Lower leg skin (tissue), 4 donors: Measurements from ENCODE around the gene CLEC16A. TPM values are rescaled to one million over a fixed set of nuclear protein-coding genes. Genes with fewer than 3 reads are reported as not detected.

Experiments
- DNase-seq, 2 donors: peaks; one replicate each; pipeline ENCODE4 v3.0.0-alpha.2; 2019; ENCODE audit warnings: low spot score in 2 of 2
- H3K4me3 ChIP-seq: fragments of 200-600 bp; sonication (generic); 2 replicates; pipeline ENCODE4 v1.5.1; 2017; ENCODE audit warnings: mild to moderate bottlenecking, low read depth; ENCODE audit not compliant: poor library complexity, severe bottlenecking
- CTCF ChIP-seq, 3 donors: fragments of 450-650 bp; IDR thresholded peaks; one replicate each; pipeline ENCODE4 v1.5.1; 2016; ENCODE audit warnings: antibody characterized with exemption in 3 of 3, mild to moderate bottlenecking in 3 of 3, moderate library complexity in 2 of 3
- POLR2A ChIP-seq, 2 donors: fragments of 450-650 bp; IDR thresholded peaks; one replicate each; pipeline ENCODE4 v1.6.1; 2016 to 2017; ENCODE audit warnings: antibody characterized with exemption in 2 of 2, mild to moderate bottlenecking in 1 of 2, moderate library complexity in 1 of 2
- WGBS, 2 donors: methylation state at CpG; one replicate each; pipeline ENCODE4 v1.1.5; 2018; 5-methylcytosine and 5-hydroxymethylcytosine counted together
- intact Hi-C: fragments of 100-400 bp; cut with DNase I; formaldehyde crosslinking; loops from one replicate; pipeline ENCODE4 v1.15.0; 2023; ENCODE audit warnings: low total_unique reads
- total RNA-seq, 4 donors: library from RNA; depleted of rRNA; stranded (reverse); fragments of >200 nt; gene quantifications; one replicate each; pipeline ENCODE4 v1.1.0, GENCODE V29; 2016

CLEC16A gene
- total RNA-seq, 4 donors from 2014 or later: 26.8 to 30.0 (median 29.5) TPM

DNA sequence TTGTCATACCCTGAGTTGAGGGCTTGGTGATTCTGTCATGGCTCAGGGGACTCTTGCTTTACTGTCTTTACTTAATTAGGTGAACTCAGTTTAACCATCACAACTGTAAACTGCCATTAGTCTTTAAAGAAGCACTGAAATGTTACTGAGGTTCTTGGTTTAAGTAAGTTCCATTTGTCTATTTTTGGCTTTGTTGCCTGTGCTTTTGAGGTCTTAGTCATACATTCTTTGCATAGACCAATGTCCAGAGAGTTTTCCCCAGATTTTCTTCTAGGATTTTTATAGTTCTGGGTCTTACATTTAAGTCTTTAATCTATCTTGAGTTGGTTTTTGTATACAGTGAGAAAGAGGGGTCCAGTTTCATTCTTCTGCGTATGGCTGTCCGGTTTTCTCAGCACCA lies 174.1 kb downstream of the CLEC16A start:
- TF ChIP-seq POLR2A (IDR thresholded peaks at IDR 0.05) (no peak), CTCF (IDR thresholded peaks at IDR 0.05) (no peak)
- 50 to 74% methylated on average over 2 of the region's 2 CpGs for WGBS, 2 donors
- no peak for DNase-seq
- no peak overlapping the region for H3K4me3 ChIP-seq
- intact Hi-C loops: no loop called here

- intact Hi-C loops: no loop called here
- TF ChIP-seq CTCF (IDR thresholded peaks at IDR 0.05) (no peak), POLR2A (IDR thresholded peaks at IDR 0.05) (no peak)
- DNase-seq: no peak
- 81% methylated on average over 8 of the region's 8 CpGs for WGBS, 2 donors
- H3K4me3 ChIP-seq: no peak overlapping the region
Observed at GRCh38 chr16:11121083-11121608, 176.8 kb downstream of the CLEC16A start.

DNA sequence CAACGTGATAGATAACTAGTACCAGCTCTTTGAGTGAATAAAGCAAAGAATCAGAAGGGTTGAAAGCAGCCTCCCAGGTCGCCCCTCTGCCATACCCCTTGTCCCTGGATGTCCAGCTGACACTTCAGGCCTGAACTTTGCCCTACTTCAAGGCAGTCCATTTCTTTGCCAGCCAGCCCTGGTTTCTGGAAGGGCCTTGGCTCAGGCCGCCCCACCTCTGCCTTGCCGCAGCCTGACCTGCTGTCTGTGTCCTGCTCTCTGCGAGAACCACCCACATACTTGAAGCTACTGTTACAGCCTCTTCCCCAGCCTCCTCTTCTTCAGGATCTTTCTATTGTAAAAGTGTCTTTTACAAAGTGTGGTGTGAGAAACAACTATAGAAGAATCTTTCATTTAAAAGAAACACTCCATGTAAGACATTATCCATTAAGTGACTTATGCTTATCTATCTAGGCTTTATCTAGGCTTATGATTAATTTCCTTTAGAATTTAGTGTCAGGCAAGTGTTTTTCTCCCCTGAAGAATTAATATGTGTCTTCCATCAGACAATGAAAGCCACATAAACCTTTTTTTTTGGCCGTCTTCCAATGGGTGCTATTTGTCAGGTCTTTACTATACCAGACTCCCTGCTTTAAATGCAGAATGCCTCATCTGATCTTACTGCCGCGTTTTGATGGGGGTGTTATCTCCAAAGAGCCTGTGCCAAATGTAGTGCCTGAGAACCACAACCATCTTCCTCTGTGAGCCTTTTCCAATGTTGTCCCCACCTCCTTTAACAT lies 177.7 kb downstream of the CLEC16A start:
- no peak for DNase-seq
- TF ChIP-seq CTCF (IDR thresholded peaks at IDR 0.05) (no peak), POLR2A (IDR thresholded peaks at IDR 0.05) (no peak)
- H3K4me3 ChIP-seq: no peak overlapping the region
- 86 to 89% methylated on average over 8 of the region's 8 CpGs for WGBS, 2 donors
- intact Hi-C loops: no loop called here

DNA sequence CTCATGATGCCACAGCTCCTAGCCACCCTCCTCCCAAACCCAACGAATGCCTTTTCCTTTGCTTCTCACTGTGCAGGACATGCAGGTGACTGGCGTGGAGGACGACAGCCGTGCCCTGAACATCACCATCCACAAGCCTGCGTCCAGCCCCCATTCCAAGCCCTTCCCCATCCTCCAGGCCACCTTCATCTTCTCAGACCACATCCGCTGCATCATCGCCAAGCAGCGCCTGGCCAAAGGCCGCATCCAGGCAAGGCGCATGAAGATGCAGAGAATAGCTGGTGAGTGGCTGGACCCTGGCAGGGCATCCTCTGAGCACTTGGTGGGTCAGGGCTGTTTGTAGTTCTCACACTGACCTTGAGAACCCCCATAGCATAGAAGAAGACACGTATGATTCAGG lies 179.3 kb downstream of the CLEC16A start:
- DNase-seq: no peak
- 97 to 98% methylated on average over 11 of the region's 11 CpGs for WGBS, 2 donors
- H3K4me3 ChIP-seq: no peak overlapping the region
- intact Hi-C loops: no loop called here
- no peak for TF ChIP-seq CTCF (IDR thresholded peaks at IDR 0.05)
- TF ChIP-seq POLR2A (IDR thresholded peaks at IDR 0.05): no peak

DNA sequence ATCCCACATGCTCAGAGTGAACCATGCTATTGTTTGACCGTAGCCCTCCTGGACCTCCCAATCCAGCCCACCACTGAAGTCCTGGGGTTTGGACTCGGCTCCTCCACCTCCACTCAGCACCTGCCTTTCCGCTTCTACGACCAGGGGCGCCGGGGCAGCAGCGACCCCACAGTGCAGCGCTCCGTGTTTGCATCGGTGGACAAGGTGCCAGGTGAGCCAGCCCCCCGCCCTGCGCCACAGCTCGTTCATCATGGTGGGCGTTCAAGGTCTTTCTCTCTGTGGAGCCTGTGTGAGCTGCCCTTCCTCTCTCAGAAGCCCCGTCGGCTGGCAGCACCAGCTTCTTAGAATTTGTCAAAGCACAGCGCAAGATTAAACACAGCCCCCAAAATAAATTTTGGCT lies 181.6 kb downstream of the CLEC16A start:
- WGBS, 2 donors: 91 to 94% methylated on average over 17 of the region's 17 CpGs
- no peak for DNase-seq
- no peak overlapping the region for H3K4me3 ChIP-seq
- intact Hi-C loops: no loop called here
- no peak for TF ChIP-seq POLR2A (IDR thresholded peaks at IDR 0.05)
- no peak for TF ChIP-seq CTCF (IDR thresholded peaks at IDR 0.05)
